GM19463 (cell line): ENCODE results near the gene ARHGEF2.
A peak's percentile ranks its signal among the peaks of the same experiment; 100 is the strongest.

Source experiments
- ATAC-seq: cut with Tn5 transposase; IDR thresholded peaks from one replicate; pipeline ENCODE4 v1.9.1; 2021; ENCODE audit warnings: mild to moderate bottlenecking, moderate library complexity; ENCODE audit not compliant: unreplicated experiment

ARHGEF2 gene

DNA sequence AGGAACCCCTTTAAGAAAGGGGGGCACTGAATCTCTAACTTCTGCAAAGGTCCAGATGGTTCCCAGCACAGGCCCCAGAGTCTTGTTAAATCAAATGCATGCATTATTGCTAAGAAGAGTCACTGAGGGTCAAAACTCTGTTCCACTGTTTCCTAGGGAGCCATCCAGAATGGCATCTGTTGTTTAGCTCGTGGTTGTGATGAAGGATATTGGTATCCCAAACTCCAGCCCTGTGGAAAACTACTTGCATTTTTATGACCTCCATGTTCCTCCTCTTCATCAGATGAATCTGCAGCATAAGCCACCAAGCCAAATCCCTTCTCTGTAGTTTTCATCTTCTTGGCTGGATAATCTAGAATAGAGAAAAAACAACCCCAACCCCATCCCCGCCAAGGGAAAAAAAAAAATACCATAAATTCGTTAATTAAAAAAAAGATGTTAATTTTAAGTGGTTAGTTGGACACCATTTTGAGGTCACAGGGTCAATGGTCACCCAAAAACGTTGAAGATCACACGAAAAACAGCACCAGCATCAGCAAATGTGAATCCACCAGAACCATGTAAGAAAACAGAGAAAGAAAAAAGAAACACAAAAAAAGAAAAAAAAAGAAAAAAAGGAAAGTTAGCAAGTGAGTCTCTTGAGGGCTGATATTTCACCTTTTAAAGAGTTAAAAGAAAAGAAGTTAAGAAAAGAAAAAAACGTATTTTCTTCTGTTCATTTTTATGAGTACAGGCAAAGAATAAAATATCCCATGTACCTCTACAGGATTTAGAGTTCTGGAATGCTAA lies 64.2 kb downstream of the ARHGEF2 start:
- no peak for ATAC-seq

DNA sequence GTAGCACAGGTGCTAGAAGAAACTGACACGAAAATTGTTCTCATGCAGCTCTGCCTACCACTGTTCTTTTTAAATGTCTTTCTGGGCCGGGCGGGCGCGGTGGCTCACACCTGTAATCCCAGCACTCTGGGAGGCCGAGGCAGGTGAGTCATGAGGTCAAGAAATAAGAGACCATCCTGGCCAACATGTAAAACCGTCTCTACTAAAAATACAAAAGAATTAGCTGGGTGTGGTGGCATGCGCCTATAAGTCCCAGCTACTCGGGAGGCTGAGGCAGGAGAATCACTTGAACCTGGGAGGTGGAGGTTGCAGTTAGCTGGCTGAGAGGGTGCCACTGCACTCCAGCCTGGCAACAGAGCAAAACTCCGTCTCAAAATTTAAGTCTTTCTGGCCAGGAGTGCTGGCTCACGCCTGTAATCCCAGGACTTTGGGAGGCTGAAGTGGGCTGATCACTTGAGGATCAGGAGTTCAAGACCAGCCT lies 66.3 kb downstream of the ARHGEF2 start:
- ATAC-seq, result no peak

DNA sequence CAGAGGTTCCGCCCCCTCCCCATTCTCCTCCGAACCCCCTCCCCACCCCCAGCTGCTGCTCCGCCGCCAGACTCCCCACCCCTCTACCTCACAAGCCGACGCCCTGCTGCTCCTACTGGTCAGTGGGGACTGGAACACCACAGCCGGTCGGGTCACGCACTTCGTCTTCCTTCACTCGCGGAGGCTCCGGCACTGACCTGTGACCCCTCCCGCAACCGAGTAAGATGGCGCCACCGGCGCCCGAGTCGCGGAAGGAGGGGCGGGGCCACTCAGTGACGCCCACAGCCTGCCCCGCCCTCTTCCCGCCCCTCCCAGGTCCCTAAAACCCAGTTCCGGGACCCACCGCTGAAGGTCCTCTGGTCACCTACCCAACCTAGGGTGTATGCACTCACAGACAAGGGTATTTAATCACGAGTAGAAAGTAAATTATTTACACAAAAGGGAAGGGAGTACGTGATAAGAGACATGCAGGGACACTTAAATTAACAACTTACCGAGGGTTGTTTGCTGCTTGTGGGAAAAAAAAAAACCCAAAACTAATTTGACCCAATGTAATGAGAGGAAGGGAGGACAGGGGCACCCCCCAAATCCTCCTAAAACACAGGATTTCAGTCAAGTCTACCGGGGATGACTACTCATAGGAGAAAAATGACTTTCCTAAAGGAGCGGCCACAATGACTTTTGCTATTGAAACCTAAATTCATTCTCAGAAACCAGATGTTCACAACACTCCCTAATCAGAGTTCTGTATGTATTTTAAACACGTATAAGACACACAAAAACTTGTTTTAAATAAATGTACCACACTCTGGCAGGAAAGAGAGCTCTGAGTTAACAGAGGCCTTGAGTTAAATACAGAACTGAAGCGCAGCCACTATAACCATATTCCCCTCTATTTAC lies 66.9 kb downstream of the ARHGEF2 start, which contains the start of gene RIT1:
Gene RIT1 (minus strand): TSS at position 194 of the 900 bp plus-strand sequence. CDS start 588 bp downstream, outside the sequence.
- peak; percentile 76 for ATAC-seq

DNA sequence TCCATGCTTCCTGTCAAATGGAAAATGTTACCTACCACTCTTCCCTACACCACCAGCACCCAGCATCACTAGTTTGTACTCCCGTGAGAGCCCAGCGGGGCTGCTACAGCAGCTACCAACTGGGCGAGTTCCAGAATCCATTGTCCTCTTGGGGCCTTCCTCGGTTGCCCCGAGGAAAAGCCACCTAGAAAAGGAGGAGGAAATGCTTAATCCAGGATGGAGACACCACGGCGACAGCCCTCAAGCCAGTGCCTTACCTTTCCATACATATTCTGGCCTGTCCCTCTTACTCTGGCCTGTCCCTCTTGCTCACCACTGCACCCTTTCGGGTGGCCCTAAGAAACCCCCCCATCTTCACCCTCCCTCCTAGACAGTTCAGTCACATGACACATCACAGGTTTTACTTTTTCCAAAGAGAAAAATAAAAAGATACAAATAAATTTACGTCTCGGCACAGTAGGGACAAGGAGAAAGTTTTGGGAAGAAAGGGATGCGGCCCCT lies 67.7 kb downstream of the ARHGEF2 start:
- ATAC-seq, result peak; percentile 29

DNA sequence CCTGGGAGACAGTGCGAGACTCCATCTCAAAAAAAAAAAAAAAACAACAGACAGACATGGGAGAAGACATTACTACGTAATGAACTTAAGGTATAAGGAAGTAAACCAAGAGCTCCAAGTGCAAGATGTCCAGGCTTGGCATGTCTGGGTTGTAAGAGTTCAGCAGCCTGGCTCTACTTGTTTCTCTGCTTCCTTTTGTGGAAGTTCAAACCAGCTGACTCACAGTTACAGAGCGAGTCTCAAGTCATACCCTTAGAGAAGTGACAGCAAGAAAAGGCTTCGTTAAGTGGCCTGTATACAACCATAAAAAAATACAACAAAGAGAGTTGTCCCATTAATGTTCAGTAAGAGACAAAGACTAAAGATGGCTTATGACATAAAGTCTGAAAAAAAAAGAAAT lies 68.5 kb downstream of the ARHGEF2 start:
- no peak for ATAC-seq

DNA sequence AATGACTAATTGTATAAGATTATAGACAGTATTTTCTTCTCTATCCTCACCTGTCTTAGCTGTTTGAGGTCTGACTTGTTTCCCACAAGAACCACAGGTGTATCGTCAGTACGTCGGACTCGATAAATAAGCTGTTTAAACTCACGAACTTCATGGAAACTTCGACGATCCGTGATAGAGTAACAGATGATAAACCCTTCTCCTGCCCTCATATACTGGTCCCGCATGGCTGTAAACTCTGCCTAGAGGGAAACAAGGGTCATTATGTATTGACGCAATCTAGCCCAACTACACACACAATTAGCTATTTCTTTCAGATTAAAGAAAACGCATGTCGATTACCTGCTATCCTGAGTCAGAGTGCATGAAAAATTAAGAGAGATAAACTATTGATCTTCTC lies 74.1 kb downstream of the ARHGEF2 start:
- ATAC-seq, result no peak

DNA sequence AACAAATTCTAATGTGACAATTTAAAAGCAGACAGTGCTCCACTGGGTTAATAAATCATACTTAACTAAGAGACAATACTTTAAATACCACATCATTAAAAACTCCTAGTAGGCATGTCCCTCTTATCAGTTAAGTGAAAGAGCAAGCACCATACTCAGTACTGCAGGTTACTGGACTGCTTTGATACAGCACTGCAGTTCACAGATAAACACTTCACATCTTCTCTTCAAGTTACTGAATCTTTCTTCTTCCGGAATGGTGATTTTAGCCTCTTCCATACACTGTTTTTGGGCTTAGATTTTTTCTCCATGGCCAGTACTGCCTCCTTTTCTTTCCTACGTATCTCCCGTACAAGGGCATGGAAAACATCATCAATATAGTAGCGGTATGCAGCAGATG lies 78.2 kb downstream of the ARHGEF2 start:
- no peak for ATAC-seq

DNA sequence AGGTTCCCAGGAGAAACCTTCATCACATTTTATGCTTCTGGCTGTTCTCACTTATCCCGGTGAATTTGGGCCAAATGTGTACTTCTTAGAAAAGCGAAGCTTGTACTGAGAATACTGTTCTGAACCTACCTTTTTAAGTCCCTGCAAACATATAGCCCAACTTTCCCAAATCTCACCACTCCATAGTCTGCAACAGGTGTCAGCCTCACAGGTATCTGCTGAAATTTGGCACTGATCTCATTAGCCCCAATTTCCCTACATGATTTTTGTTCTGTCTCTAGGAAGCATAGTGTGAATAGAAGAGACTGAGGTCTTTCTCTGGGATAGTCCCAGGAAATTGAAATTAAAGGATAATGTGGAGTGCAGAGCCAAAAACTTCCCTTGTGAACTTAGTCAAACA lies 78.7 kb downstream of the ARHGEF2 start:
- no peak for ATAC-seq

DNA sequence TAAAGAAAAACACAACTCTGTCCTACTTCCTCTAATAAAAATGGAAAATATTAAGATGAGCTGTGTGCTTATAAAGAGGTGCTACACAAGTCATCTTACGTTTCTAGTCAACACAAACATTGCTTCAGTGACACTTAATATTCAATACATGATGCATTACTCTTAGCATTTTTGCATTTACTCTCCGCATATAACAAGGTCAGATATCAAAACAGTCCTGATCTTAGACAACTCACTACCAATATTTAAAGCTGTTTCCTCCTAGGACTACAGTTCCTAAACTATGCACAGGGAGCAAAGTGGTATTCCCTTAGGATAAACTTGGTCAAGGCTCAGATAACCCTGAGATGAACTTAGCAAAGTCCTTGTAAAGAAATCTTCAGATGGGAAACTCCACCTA lies 79.5 kb downstream of the ARHGEF2 start:
- ATAC-seq, result no peak

DNA sequence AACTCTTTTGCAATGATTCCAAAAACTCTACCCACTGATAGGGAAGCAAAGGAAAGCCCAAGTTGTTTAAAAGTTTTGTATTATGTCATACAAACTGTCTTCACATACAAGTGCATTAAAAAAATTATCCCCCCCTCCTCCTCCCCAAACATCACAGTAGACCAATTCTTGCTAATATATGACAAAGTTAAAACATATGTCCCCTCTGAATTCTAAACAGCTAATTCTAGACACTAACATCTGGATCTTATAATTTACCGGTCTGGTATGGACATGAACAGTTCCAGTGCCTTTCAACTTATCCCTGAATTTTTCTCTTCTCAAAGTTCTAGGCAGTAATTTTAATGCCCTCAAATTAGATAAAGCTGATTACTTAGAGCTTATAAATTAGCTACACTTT lies 80.6 kb downstream of the ARHGEF2 start:
- ATAC-seq, result no peak
